GM21786 (cell line): ENCODE results near the gene MED25.
"Not testable (repeated sequence)": the region's sequence is repeated elsewhere in the genome, so short reads cannot be mapped to it uniquely, and the experiment has no call there.

Experiments
- ATAC-seq: cut with Tn5 transposase; IDR thresholded peaks from one replicate; pipeline ENCODE4 v1.9.1; 2021; ENCODE audit not compliant: unreplicated experiment

Gene MED25

GRCh38 chr19:49814010-49814409, 4.1 kb upstream of the MED25 start:
- ATAC-seq, result no peak

DNA sequence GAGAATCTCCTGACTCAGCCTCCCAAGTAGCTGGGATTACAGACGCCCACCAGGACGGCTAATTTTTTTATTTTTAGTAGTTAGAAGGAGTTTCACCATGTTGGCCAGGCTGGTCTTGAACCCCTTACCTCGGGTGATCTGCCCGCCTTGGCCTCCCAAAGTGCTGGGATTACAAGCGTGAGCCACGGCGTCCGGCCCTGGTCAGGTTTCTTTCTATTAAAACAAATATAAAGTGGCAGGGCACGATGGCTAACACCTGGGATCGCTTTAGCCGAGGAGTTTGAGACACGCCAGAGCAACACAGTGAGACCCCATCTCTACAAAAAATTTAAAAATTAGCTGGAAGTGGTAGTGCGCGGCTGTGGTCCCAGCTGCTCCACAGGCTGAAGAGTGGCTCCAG, 1.5 kb upstream of the MED25 start:
- no peak for ATAC-seq

- ATAC-seq, result no peak
Observed at GRCh38 chr19:49818649-49819370, 721 bp downstream of the MED25 start.

GRCh38 chr19:49819452-49820115, 1.5 kb downstream of the MED25 start:
- not testable (repeated sequence) for ATAC-seq

GRCh38 chr19:49820125-49820524, 2.0 kb downstream of the MED25 start:
- no peak for ATAC-seq

DNA sequence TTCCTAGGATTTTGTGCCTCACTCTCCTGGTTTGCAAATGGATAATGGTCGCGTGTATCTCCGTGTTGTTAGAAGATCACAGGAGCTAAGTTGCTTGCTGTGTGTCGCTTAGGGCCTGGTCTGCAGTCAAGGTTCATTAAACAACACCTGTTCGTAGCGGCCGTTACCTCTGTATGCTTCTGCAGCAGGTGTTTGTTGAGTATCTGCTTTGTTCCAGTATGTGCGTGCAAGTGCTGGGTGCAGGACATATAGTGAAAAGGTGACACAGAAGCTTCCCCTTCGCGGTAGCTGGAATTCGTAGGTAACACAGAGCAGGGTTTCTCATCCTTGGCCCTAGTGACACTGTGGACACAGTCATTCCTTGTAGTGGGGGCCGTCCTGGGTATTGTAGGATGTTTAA, 5.4 kb downstream of the MED25 start:
- no peak for ATAC-seq

- ATAC-seq, result no peak
Observed at GRCh38 chr19:49824662-49825061, 6.6 kb downstream of the MED25 start.

GRCh38 chr19:49827034-49827433, 8.9 kb downstream of the MED25 start:
- ATAC-seq, result no peak

DNA sequence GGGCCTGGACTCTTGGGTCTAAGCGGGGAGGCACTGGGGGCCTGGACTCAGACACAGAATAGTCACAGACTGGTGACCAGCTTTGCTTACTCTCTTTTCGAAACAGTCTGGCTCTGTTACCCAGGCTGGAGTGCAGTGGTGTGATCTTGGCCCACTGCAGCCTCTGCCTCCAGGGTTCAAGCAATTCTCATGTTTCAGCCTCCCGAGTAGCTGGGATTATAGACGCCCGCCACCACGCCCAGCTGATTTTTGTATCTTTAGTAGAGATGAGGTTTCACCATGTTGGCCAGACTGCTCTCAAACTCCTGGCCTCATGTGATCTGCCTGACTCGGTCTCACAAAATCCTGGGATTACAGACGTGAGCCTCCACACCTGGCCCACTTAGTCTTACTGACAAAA, 11.1 kb downstream of the MED25 start:
- ATAC-seq, result no peak

- no peak for ATAC-seq
Observed at GRCh38 chr19:49829721-49830120, 11.6 kb downstream of the MED25 start.

GRCh38 chr19:49830766-49831165, 12.7 kb downstream of the MED25 start:
- no peak for ATAC-seq

GRCh38 chr19:49831592-49831991, 13.5 kb downstream of the MED25 start:
- ATAC-seq, result no peak

GRCh38 chr19:49832556-49832955, 14.5 kb downstream of the MED25 start:
- no peak for ATAC-seq

- ATAC-seq, result no peak
Observed at GRCh38 chr19:49833599-49833998, 15.5 kb downstream of the MED25 start.

- ATAC-seq, result no peak
Observed at GRCh38 chr19:49835562-49835961, 17.5 kb downstream of the MED25 start.

DNA sequence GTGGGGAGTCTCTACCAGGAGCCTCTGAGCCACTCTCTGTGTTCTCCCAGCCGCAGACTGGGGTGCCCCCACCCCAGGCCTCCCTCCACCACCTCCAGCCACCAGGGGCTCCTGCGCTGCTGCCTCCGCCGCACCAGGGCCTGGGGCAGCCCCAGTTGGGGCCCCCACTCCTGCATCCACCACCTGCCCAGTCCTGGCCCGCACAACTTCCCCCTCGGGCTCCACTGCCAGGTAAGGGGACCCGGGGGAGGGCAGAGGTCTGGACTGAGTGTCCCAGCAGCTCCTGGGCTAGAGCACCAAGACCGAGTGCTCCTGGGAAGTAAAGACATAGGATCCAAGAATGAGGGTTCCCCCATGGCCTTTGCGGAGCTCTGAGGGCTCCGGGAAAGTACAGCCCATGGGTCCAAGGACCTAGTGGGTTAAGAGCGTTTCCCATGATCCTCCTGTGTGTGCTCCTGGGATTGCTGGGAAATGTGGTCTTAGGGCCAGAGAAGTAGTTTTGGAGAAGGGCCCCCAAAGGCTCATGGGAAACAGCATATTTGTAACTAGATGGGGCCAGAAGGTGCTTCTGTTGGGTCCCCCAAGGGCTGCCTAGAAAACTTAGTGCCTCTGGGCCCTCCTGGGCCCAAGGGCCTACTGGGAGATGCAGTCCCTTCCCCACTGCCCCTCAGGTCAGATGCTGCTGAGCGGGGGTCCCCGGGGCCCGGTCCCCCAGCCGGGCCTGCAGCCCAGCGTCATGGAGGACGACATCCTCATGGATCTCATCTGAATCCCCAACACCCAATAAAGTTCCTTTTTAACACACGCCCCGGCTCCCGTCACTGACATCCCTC, 18.3 kb downstream of the MED25 start:
- ATAC-seq, result no peak

- no peak for ATAC-seq
Observed at GRCh38 chr19:49837009-49837310, 18.9 kb downstream of the MED25 start.

GRCh38 chr19:49837425-49837824, 19.3 kb downstream of the MED25 start:
- ATAC-seq, result no peak

GRCh38 chr19:49838885-49839588, 20.9 kb downstream of the MED25 start:
- ATAC-seq, result no peak

DNA sequence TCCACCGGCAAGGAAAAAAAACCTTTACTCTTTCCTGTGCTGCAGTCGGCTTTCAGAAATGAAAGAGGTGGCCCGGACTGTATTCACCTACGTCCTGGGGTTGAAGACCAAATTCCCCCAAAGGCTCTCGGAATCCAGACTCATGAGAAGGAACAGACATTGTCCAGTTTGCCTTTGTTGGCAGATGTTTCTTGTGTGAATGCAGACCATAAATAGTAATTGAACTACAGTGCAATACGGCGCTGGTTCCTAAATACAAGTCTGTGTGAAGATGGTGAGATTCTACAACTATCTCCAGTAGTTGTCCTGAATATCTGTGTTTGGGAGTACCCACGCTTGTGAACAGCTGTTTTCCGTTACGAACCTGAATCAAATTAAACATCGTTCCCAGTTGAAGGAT, 21.6 kb downstream of the MED25 start:
- ATAC-seq, result no peak

GRCh38 chr19:49840321-49840720, 22.2 kb downstream of the MED25 start:
- ATAC-seq, result no peak
